A673 (cell line): Measurements from ENCODE around the gene RAPGEF4.

Experiments used
- CTCF ChIP-seq: fragments of 300-800, 200-600 bp; sonication (generic); conservative IDR thresholded peaks from 2 replicates; pipeline ENCODE4 v1.5.1; 2017; ENCODE audit warnings: low read depth, mild to moderate bottlenecking, antibody characterized with exemption, low read length, moderate library complexity, mixed read lengths
- EZH2 ChIP-seq: fragments of 200-600 bp; sonication (generic); IDR thresholded peaks from 2 replicates; pipeline ENCODE4 v1.6.1; 2017; ENCODE audit warnings: borderline replicate concordance, low read depth, mild to moderate bottlenecking, mixed read lengths, antibody characterized with exemption, low read length; ENCODE audit not compliant: poor library complexity, severe bottlenecking

GRCh38 chr2:172953411-172953810 is 217.8 kb downstream of the RAPGEF4 start:
- TF ChIP-seq CTCF (no peak), EZH2 (no peak)
